ENCODE measurements around the gene SLC6A12. TPM values are rescaled to one million over a fixed set of nuclear protein-coding genes. Genes with fewer than 3 reads are reported as not detected.

SLC6A12 gene
- total and polyA plus RNA-seq, 9 of the 15 experiments (the other 6 are each of a cell fraction or from before 2014, with no cell fraction given): not detected

- ChIA-PET CTCF (ENCODE audit: low intra/inter-chr PET ratio) (no interaction called here), POLR2A (no interaction called here)
- peaks cover 0 to 9% of the 10 kb centered on the region in 2 experiments; a peak in 2 of 5 replicates for H3K4me1 ChIP-seq (replicated peaks in 1 of 2; ENCODE audit: control insufficient read depth in 2 of 2, insufficient read depth in 2 of 2, low read length in 2 of 2)
- H4K20me1 ChIP-seq (replicated peaks; ENCODE audit: control insufficient read depth, insufficient read depth, low read length): 0 out of 2 replicates have a peak, but pooled peaks cover 3% of the 10 kb centered on the region
- H3K9ac ChIP-seq (ENCODE audit: insufficient read depth in 1 of 2, low read depth in 2 of 2, low read length in 2 of 2): no peak overlapping the region; a peak in 1 of 4 replicates
- no peak for FAIRE-seq
- DNase-seq (ENCODE audit: extremely low read depth in 1 of 4, low spot score in 3 of 4): no peak
- intact Hi-C loops (cut with micrococcal nuclease) (no loop called here), in situ Hi-C loops (cut with MboI) (no loop called here)
- no peak overlapping the region for H3K4me2 ChIP-seq (ENCODE audit: insufficient read depth, low read length)
- no peaks in the 10 kb centered on the region for H3K36me3 ChIP-seq (ENCODE audit: control insufficient read depth, insufficient read depth, low read length)
- no TSS peak for BruUV-seq (replicated peaks)
- H3K4me3 ChIP-seq: no peak overlapping the region
- ATAC-seq: no peak
- H3K27ac ChIP-seq (ENCODE audit: extremely low read depth, low read depth, low read length): no peak overlapping the region
- H3K79me2 ChIP-seq (ENCODE audit: control insufficient read depth, insufficient read depth, low read length): no peaks in the 10 kb centered on the region
- TF ChIP-seq, protein P1, sequence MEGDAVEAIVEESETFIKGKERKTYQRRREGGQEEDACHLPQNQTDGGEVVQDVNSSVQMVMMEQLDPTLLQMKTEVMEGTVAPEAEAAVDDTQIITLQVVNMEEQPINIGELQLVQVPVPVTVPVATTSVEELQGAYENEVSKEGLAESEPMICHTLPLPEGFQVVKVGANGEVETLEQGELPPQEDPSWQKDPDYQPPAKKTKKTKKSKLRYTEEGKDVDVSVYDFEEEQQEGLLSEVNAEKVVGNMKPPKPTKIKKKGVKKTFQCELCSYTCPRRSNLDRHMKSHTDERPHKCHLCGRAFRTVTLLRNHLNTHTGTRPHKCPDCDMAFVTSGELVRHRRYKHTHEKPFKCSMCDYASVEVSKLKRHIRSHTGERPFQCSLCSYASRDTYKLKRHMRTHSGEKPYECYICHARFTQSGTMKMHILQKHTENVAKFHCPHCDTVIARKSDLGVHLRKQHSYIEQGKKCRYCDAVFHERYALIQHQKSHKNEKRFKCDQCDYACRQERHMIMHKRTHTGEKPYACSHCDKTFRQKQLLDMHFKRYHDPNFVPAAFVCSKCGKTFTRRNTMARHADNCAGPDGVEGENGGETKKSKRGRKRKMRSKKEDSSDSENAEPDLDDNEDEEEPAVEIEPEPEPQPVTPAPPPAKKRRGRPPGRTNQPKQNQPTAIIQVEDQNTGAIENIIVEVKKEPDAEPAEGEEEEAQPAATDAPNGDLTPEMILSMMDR (IDR thresholded peaks at IDR 0.05 in 2 of 3, conservative IDR thresholded peaks at IDR 0.05 in 1 of 3; ENCODE audit: insufficient read depth in 2 of 3, low read depth in 1 of 3, low read length in 3 of 3): no peak
- TF ChIP-seq SP1 (CRISPR knock-in tag; IDR thresholded peaks at IDR 0.05) (no peak), XRCC5 (IDR thresholded peaks at IDR 0.05; ENCODE audit: low read depth, low read length) (no peak), FOXK1 (CRISPR knock-in tag; IDR thresholded peaks at IDR 0.05; ENCODE audit: borderline replicate concordance) (no peak), MECOM (CRISPR knock-in tag; IDR thresholded peaks at IDR 0.05) (no peak), LARP7 (IDR thresholded peaks at IDR 0.05) (no peak), PHF8 (IDR thresholded peaks at IDR 0.05; ENCODE audit: borderline replicate concordance, low read length) (no peak), KLF6 (CRISPR knock-in tag; IDR thresholded peaks at IDR 0.05; ENCODE audit: borderline replicate concordance) (no peak), NFE2 (IDR thresholded peaks at IDR 0.05; ENCODE audit: low read depth) (no peak), FOSL1 (tag; conservative IDR thresholded peaks at IDR 0.05) (no peak), ZNF347 (CRISPR knock-in tag; IDR thresholded peaks at IDR 0.05; ENCODE audit: low read depth) (no peak), FOXM1 (IDR thresholded peaks at IDR 0.05; ENCODE audit: low read depth) (no peak), FOXM1 (CRISPR knock-in tag; IDR thresholded peaks at IDR 0.05; ENCODE audit: low read depth) (no peak)
- TF ChIP-seq, protein P2, sequence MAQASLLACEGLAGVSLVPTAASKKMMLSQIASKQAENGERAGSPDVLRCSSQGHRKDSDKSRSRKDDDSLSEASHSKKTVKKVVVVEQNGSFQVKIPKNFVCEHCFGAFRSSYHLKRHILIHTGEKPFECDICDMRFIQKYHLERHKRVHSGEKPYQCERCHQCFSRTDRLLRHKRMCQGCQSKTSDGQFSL (CRISPR knock-in tag; IDR thresholded peaks at IDR 0.05): no peak
- TF ChIP-seq, protein P2 (tag; IDR thresholded peaks at IDR 0.05): no peak
- no peaks in the 10 kb centered on the region for H3K9me1 ChIP-seq (ENCODE audit: control insufficient read depth, insufficient read depth, low read length)
- WGBS (ENCODE audit: insufficient coverage, low coverage, missing lambda C conversion rate): 3% methylated on average over 5 of the region's 12 CpGs
- H3K27me3 ChIP-seq (ENCODE audit: control insufficient read depth in 2 of 2, insufficient read depth in 2 of 2, low read length in 2 of 2): peaks cover 16 to 55% of the 10 kb centered on the region in 2 experiments; a peak in 4 of 5 replicates
- H3K9me3 ChIP-seq (replicated peaks; ENCODE audit: control insufficient read depth, insufficient read depth, low read depth, low read length): no peaks in the 10 kb centered on the region
- H2AFZ ChIP-seq (ENCODE audit: low read depth, low read length): no peak overlapping the region
These were observed 56.3 kb downstream of the SLC6A12 start for GRCh38 chr12:157644-158043.
